DMS153 treated with DMSO at 0.1 percent for 48 hours (cell line): ENCODE results near the gene OTUD7B.
"Not testable (repeated sequence)": the region's sequence is repeated elsewhere in the genome, so short reads cannot be mapped to it uniquely, and the experiment has no call there.

ENCODE experiments used
- DNase-seq: peaks from one replicate; lab custom pipeline; 2025; ENCODE audit not compliant: unreplicated experiment; lab: John Stamatoyannopoulos, UW

OTUD7B gene

GRCh38 chr1:149957548-149957947, 53.0 kb downstream of the OTUD7B start:
- DNase-seq = not testable (repeated sequence)

DNA sequence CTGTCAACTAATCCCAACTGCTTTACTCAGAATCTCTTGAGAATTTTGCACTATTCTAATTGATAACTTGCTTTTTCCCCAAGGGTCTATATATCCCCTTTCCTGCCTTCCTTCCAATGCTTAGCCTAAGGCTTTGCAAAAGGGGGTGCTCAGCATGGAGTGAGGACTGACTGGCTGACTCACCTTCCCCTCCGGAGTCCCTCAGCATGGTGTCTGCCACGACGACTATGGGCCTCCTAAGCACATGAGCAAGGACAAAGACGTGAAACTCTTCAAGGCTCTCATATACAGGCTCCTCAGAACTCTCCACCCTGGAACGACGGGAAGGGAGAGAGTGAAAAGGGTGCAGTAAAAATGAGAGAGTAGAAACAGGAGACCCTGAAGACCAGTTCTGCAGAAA, 60.6 kb downstream of the OTUD7B start:
- DNase-seq = no peak

DNA sequence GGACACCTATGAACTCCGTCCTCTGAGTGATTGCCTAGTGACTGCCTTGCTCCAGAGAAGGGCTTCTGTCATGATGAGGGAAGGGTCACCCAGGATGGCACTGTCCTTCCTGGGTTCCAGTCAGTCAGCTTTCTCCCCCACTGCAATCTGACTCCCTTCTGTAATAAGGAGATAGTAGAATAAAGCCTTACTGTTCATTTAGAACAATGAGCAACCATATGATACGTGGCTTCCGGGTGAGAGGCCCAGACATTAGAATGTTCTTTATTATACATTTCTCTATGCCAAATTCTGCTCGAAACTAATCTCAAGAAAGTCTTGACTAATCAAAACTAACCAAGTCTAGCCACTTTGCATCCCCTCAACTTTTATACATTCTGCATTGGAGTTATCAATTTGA, 65.3 kb downstream of the OTUD7B start:
- DNase-seq = no peak

DNA sequence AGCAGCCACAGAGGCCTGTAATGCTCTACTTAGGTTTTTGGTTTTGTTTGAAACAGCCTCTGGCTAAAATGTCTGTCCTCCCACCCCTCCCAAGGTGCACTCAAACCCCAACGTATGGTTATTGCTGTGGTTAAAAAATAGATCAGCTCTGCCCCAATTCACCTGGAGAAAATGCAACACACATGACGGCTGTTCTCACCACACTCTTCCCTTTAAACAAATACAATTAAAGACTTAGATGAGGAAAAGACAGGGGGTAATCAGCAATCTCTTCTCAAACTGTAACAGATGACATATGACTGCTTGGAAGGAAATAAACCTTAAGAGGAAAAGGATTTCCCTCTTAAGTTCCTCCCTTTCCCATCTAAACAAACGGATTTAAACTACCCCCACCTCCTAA, 67.6 kb downstream of the OTUD7B start:
- no peak for DNase-seq

DNA sequence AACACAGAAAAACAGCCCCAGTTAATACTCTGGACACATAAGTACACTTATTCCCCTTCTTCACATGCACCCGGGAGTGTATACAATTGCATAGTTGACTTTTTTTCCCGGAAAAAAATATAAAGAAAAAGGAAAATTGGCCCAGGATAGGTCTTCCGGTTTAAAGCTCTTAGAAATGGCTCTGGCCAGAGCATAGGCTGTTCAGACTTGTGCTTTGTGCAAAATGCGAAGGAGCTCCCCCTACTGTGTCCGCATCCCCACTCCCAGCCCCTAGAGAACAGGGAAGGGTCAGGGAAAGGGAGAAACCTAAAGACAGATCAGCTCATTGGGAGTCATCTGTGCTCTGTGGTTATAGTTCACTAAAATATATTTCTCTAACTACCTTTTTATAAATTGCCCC, 68.3 kb downstream of the OTUD7B start:
- no peak for DNase-seq

- no peak for DNase-seq
These were observed 70.1 kb downstream of the OTUD7B start for GRCh38 chr1:149940427-149940826.

DNA sequence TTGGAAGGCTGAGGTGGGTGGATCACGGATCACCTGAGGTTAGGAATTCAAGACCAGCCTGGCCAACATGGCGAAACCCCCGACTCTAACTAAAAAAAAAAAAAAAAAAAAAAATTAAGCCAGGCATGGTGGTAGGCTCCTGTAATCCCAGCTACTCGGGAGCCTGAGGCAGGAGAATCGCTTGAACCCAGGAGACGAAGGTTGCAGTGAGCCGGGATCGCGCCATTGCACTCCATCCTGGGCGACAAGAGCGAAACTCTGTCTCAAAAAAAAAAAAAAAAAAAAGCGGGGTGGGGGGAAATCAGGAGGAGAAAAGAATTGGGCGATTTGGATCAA, 71.9 kb downstream of the OTUD7B start:
- DNase-seq = not testable (repeated sequence)

DNA sequence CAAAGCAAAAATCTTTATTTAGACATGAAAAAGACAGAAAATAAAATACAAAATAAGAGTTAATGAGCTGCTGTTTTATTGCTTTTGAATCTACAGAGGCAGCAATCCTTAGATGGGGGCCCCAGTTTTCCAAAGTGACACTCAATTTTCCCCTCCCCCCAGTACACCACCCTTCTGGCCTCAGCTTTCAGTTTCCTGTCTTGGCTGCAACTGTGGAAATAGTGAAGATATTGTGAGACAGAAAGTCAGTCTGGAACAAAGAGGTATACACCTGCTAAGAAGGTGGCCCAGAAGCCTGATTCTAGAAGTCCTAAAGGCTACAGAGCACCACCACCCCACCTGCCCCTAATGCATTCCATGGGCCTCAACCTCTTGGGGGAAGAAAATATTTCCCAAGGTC, 72.8 kb downstream of the OTUD7B start:
- no peak for DNase-seq

- peak; percentile 28 for DNase-seq
These were observed 73.4 kb downstream of the OTUD7B start for GRCh38 chr1:149936992-149937705.

DNA sequence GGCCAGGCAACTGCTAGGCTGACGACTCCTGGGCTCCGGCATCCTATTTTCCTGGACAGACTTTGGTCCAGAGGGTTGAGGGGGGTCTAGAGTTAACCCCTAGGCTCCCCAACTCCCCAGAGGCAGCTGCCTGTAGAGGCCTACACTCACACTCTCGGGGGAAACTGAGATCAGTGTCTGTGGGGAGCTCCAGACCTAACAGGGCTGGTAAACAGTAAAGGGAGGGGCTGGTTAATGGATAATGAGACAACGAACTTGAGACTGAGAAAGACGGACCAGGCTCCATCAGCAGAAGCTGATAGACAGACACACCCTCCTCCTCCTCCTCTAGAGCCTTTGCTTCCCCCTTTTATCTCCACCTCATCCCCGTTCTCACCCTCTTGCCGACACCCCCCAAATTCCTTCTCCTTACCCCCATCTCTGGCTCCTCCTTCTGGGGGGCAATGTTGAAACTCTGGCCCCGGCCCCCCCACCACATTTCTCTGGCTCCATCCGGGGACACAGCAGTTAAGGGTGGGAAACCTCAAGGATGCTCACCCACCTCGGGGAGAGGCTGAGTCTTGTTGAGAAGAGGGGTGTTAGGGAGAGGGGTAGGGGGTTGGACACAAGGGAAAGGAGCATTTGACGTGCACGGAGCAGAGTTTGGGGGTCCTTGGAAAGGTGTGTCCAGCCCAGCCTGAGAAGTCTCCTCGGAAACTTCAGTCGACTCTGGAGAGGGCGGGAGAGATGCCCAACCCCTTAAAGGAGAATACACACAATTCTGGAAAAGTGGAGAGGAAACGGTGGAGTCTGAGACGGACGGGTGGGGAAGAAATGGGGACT, 74.1 kb downstream of the OTUD7B start, which contains the start of gene MTMR11:
TSS of gene MTMR11 (minus strand) at position 710 of the 822 bp plus-strand sequence. CDS start at position 478, 232 bp downstream.
- DNase-seq = no peak

DNA sequence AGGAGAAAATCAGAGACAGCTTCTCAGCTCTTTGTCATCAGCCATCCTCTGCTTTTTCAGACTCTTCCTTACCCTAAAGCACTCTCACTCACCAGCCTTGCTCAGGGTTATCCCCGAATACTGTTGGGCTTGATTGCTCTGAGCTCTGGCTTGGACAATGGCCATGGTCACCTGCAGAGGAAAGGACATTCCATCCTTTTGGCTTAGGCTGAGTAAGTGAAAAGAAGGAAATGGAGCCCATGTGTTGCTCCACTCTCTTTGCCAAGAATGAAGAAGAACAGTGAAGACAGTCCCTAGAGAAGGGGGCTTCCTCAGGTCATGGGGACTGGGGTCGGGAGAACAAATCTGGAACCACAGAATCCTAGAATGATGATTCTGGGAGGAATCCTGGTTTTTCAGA, 76.2 kb downstream of the OTUD7B start:
- DNase-seq = no peak

- no peak for DNase-seq
These were observed 77.3 kb downstream of the OTUD7B start for GRCh38 chr1:149933208-149933607.

DNA sequence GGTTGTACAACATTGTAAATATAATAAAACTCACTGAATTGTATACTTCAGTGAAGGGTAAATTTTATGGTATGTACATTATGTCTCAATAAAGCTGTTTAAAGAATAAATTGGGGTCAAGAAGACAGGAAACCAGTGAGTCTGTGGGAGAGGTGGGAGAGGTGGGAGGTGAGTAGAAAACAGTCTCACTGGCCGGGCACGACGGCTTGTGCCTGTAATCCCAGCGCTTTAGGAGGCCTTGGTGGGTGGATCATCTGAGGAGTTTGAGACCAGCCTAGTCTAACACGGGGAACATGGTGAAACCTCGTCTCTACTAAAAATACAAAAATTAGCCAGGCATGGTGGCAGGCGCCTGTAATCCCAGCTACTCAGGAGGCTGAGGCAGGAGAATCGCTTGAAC, 78.1 kb downstream of the OTUD7B start:
- DNase-seq = no peak

DNA sequence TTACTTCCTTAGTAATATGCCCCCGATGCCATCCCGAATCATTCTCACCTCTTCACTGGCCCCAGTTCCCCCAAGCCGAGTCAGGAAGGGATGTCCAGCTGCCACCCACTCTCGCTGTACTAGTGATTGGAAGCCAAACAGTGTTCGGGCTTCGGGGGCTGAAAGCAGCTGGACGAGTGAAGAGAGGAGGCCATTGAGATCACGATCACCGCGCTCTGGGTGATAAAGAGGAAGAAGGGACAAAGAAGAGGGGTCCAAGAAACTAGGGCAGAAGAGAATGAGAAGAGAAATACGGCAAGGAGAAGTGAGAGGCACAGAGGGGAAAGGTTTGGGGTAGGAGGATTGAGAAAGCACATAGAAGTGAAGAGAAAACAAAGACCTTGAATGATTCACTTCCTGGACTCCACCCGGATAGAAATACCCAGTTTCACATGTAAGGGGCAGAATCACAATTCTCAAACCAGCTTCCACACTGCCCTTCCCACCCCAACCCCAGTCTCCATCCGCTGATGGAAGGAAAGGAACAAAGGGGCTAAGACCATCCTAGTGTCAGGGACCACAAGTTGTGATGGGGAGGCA, 79.2 kb downstream of the OTUD7B start:
- no peak for DNase-seq

DNA sequence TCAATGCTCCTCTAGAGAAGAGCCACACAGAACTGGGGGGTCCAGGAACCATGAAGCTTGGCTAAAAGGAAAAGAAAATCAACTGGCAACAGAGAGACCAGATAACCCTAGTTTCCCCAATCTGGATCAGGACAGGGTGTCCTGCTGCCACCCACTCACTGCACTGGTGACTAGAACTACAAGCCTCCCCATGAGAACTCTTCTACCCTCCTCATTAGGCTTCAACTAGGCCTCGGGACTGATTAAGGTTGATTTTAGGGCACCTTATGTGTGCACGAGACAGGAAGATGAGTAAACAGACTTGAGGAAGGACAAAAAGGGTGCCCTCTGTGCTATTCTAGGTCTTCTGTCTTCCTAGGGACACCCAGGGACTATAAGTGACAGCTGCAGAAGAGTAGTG, 80.7 kb downstream of the OTUD7B start:
- DNase-seq = no peak

GRCh38 chr1:149928401-149928724, 82.2 kb downstream of the OTUD7B start:
- no peak for DNase-seq

DNA sequence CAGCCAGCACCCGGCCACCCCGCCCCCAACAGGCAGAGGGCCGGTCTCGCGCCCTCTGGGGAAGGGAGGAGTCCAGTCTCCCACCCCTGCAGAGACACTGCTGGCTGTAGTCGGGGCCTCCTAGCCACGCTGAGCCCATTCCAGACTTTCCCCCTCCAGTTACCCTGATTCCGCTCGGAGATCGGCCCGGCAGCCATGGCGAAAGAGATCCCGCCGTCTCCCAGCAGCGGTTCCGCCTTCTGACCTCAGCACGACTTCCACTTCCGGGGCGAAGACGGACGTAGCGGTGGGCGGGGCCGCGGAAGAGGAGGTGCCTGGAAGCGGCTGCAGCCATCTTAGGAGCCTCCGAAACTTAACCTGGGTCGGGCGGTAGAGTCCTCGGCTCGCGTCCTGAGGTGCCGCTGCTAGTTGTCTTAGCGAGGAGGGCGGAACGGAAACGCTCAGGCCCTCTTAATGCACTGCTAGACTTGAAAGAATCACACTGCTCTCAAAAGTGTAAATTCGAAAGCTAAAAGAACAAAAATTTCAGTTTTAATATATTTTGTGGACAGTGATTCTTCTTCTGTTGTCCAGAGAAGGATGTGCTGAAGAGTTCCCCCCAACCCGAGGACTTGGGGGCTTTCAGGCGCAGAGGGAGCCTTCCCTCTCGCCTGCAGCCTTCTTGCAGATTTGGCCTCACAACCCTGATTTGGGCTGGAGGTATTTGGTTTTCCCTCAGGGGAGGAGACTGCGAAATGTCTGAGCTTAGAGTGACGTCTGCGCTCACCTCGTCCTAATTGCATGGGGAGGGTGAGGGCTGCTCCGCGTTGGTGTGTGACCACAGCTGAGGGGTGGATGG, 82.7 kb downstream of the OTUD7B start, which contains the start of gene SF3B4:
TSS of gene SF3B4 (minus strand) at position 241 of the 838 bp plus-strand sequence. CDS start at position 197, 44 bp downstream.
- peak; percentile 98 for DNase-seq

DNA sequence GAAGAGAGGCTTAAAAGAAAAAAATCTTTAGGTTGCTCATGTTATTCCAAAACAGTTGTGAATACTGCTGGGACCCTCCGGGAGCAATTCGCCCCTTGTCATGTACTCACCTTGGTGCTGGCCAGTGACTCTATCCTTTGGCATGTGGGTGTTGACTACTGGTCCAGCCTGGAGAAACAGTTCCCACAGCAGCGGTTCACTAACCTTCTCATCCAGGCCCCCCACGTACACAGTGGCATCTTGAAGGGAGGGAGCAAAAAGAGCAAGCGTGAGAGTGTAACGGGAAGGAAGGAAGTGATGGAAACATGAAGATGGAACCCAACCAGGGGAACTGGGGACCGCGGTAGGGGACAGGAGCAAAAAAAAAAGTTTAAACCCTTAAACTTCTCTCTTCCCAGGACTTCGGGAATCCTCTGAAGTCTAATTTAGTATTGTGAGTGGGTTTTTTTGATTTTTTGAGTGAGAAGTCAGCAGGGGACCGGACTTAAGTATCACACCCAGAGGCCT, 83.4 kb downstream of the OTUD7B start:
- DNase-seq = no peak

- no peak for DNase-seq
These were observed 84.2 kb downstream of the OTUD7B start for GRCh38 chr1:149926296-149926695.

- no peak for DNase-seq
These were observed 84.8 kb downstream of the OTUD7B start for GRCh38 chr1:149925751-149926150.

- no peak for DNase-seq
These were observed 85.2 kb downstream of the OTUD7B start for GRCh38 chr1:149925345-149925744.
